Endothelial cell of hepatic sinusoid (primary cell): ENCODE results near the gene BLM.

Experiments used
- in situ Hi-C: cut with HindIII; loops from 2 replicates; pipeline ENCODE4 v1.10.0; 2017; ENCODE audit warnings: low sequenced_read_pairs

The BLM gene

GRCh38 chr15:90690585-90690984, 26.6 kb upstream of the BLM start:
- in situ Hi-C loops: no loop called here

GRCh38 chr15:90691369-90691768, 25.8 kb upstream of the BLM start:
- in situ Hi-C loops: no loop called here

DNA sequence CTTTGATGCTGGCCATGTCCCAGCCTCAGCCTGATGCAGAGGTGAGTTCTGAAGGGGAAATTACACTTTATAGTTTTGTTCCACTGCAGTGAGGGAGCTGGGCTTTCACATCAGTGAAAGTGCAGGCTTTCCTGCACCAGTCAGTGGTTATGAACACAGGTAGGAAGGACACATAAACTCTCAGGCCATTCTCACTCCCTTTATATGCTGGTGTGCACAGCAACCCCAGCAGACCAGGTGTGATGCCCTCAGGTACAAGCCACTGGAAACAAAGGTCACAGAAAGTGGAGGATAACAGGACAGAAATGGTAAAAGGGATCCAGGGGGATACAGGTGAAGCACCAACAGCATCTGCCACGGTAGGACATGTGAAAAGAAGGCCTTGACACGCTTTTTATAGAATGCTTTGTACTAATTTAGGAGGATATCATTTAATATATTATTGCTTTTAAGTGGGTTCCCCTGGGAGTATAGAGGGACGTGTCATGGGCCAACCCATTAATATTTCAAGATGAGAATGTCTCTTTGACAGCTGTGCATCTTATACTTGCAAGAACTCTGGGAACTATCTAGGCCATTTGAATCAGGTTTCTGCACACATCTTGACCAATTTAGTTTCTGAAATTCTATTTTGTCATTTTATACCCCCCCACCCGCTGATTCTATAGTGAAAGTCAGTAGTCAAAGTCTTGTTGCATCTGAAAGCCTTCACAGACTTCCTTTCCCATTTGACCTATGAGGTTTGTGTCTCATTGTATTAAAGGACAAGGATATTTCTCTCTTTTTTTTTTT, 25.0 kb upstream of the BLM start:
- in situ Hi-C loops: no loop called here

DNA sequence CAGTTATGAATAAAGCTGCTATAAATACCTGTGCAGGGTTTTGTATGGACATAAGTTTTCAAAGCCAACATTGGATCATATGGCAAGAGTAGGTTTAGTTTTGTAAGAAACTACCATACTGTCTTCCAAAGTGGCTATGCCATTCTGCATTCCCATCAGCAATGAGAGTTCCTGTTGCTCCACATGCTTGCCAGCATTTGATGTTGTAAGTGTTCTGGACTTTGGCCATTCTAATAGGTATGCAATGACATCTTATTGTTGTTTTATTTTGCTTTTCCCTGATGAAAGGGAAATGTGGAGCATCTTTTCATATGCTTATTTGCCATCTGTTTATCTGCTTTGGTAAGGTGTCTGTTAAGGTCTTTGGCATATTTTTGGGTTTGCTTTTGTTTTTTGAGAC, 22.2 kb upstream of the BLM start:
- in situ Hi-C loops: no loop called here

GRCh38 chr15:90697175-90697574, 20.0 kb upstream of the BLM start:
- in situ Hi-C loops: no loop called here

DNA sequence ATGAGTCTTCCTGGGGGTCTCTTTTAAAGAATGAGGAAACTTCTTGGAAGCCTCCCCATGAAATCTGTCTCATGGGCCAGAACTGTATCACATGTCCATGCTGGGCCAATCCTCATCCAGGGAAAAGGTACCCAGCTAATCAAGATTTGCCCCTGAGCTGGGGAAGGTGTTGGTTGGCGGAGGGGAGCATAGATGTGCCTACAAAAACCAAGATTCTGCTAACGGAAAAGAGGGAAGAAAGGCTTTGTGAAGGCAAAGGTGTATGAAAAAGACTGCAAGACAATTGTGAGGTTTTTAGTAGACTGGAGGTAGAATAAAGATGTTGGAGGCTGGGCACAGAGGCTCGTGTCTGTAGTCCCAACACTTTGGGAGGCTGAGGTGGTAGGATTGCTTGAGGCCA, 18.5 kb upstream of the BLM start:
- in situ Hi-C loops: no loop called here

GRCh38 chr15:90701048-90701447, 16.1 kb upstream of the BLM start:
- in situ Hi-C loops: no loop called here

GRCh38 chr15:90701880-90702630, 15.1 kb upstream of the BLM start:
- in situ Hi-C loops: no loop called here

DNA sequence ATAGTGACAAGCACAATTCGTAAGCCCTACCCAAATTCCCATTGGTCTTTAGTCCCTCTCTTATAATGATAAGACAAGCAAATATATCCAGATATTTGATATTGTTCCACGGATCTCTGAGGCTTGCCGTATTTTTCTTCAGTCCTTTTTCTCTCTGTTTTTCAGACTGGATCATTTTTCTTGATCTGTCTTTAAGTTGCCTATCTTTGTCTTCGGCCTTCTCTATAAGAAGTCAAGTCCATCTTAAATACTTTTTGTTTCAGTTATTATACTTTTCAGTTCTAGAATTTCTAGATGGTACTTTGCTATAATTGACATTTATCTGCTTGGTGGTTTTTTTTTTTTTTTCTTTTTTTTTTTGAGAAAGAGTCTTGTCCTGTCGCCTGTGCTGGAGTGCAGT, 13.7 kb upstream of the BLM start:
- in situ Hi-C loops: no loop called here

DNA sequence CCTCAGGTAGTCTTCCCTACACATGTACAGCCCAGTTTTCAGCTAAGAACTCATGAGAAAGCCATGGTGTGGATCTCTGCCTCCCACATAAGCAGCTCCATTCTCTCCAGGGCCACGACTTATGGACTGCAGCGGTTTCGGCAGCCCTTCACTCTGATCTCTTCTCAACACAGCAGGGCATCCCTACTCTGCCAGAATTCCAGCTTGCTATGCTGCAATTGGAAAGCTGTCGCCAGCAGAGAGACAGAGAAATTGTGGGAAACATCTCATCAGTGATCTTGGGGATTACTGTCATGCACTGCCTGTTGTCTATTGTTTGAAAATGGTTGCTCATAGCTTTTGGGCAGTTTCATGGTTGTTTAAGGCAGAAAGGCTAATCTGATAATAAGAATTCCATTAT, 11.9 kb upstream of the BLM start:
- in situ Hi-C loops: no loop called here

- in situ Hi-C loops: no loop called here
These were observed 10.5 kb upstream of the BLM start for GRCh38 chr15:90706394-90707327.

- in situ Hi-C loops: no loop called here
These were observed 9.7 kb upstream of the BLM start for GRCh38 chr15:90707489-90707888.

- in situ Hi-C loops: no loop called here
These were observed 8.6 kb upstream of the BLM start for GRCh38 chr15:90708516-90708915.

DNA sequence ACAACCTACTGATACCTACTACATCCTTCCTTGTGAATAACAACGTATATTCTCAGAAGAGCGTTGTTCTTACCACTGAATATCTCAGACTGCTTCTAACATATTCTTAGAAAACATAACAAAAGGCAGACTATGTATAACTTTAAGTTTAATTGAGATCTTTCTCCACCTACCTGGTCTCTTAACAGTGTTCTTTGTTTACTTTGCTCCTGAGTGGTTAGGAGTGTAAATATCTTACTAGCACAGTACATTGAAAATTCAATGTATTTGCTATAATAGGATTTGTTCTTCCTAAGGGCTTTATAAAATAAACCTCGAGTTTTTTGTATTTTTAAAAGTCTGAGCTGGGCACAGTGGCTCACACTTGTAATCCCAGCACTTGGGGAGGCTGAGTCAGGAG, 7.9 kb upstream of the BLM start:
- in situ Hi-C loops: no loop called here

DNA sequence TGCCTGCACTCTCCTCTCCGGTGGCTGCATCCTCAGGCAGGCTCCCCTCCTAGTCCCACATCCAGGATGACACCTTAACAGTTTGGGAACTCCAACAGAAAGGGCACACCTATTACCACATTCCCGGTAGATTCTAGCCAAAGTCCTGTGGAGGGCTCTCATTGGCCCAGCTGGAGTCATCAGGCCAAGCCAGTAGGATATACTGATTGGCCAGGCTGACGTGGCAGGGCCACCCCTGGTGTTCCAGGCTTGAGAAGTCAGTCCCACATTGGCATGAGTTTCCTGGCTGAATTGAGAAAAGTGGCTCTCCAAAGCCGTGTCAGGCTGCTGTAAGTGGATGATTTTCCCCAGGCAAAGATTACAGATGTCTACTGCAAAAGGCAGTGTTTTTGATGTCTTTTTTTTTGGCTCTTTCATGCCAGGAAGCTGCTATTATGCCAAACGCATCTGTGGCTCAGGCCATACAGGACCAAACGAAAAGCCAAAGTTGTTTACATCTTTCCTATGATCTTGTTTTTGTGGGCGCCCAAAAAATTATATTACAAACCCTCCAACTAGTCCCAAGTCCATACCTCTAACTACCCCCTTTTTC, 6.6 kb upstream of the BLM start:
- in situ Hi-C loops: loop anchor here (5.0 kb wide), 1 partner anchor 98 kb away; no protein-coding TSS in a partner anchor

- in situ Hi-C loops: loop anchor here (5.0 kb wide), 1 partner anchor 99 kb away; no protein-coding TSS in a partner anchor
These were observed 5.7 kb upstream of the BLM start for GRCh38 chr15:90711418-90711824.

GRCh38 chr15:90711842-90712241, 5.3 kb upstream of the BLM start:
- in situ Hi-C loops: loop anchor here (5.0 kb wide), 1 partner anchor 100 kb away; no protein-coding TSS in a partner anchor

DNA sequence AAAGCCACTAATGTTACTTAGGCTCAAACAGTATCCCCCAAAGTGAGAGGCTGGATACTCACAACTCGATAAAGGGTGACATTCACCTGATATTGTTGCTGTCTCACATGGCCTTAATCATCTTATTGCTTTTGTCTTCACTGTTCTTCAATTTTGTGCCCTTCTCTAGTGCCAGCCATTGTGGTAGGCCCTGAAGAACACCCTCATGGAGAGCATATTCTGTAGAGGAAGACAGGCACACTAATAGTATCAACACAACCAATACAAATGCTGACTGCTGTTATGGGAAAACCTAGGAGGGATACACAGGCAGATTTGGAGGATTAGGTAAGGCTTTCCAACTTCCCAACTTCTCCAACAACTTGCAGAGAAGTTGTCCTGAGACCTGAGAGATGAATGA, 4.1 kb upstream of the BLM start:
- in situ Hi-C loops: loop anchor here (5.0 kb wide), 1 partner anchor 101 kb away; no protein-coding TSS in a partner anchor

GRCh38 chr15:90716317-90716975, 700 bp upstream of the BLM start:
- in situ Hi-C loops: no loop called here

- in situ Hi-C loops: no loop called here
These were observed 1.1 kb downstream of the BLM start for GRCh38 chr15:90718232-90718631.
